HEK293 (cell line): ENCODE results near the gene ZNF862.

Source experiments
- CTCF ChIP-seq: fragments of 450-650 bp; formaldehyde crosslinking; IDR thresholded peaks from 2 replicates; pipeline ENCODE4 v1.5.1; 2016; ENCODE audit warnings: missing biosample characterization, missing genetic modification characterization
- EGR2 ChIP-seq: fragments of 450-650 bp; formaldehyde crosslinking; IDR thresholded peaks from 2 replicates; pipeline ENCODE4 v1.5.1; 2016; ENCODE audit warnings: low read depth, missing biosample characterization, missing genetic modification characterization
- HOXA7 ChIP-seq: sonication (generic); formaldehyde crosslinking; IDR thresholded peaks from 2 replicates; pipeline ENCODE4 v1.8.1; 2022; ENCODE audit warnings: missing genetic modification reagents, borderline replicate concordance
- KLF7 ChIP-seq: fragments of 450-650 bp; formaldehyde crosslinking; IDR thresholded peaks from 2 replicates; pipeline ENCODE4 v1.5.1; 2016; ENCODE audit warnings: missing biosample characterization, missing genetic modification characterization, borderline replicate concordance
- SP7 ChIP-seq: fragments of 450-650 bp; formaldehyde crosslinking; IDR thresholded peaks from 2 replicates; pipeline ENCODE4 v1.5.1; 2016; ENCODE audit warnings: missing biosample characterization, missing genetic modification characterization
- TRIM28 ChIP-seq: IDR thresholded peaks from 2 replicates; pipeline ENCODE4 v1.6.1; 2011; ENCODE audit warnings: low read length, control low read depth, borderline replicate concordance
- YY2 ChIP-seq: fragments of 450-650 bp; formaldehyde crosslinking; IDR thresholded peaks from 2 replicates; pipeline ENCODE4 v1.5.1; 2016; ENCODE audit warnings: missing biosample characterization, missing genetic modification characterization
- ZBTB21 ChIP-seq: fragments of 450-650 bp; formaldehyde crosslinking; IDR thresholded peaks from 2 replicates; pipeline ENCODE4 v1.5.1; 2017; ENCODE audit warnings: missing biosample characterization, missing genetic modification characterization
- ZBTB48 ChIP-seq: fragments of 450-650 bp; formaldehyde crosslinking; IDR thresholded peaks from 2 replicates; pipeline ENCODE4 v1.5.1; 2016; ENCODE audit warnings: missing biosample characterization, missing genetic modification characterization
- ZEB2 ChIP-seq: fragments of 450-650 bp; formaldehyde crosslinking; IDR thresholded peaks from 2 replicates; pipeline ENCODE4 v1.5.1; 2016; ENCODE audit warnings: missing biosample characterization, missing genetic modification characterization
- ZNF138 ChIP-seq: fragments of 450-650 bp; formaldehyde crosslinking; IDR thresholded peaks from 2 replicates; pipeline ENCODE4 v1.5.1; 2016; ENCODE audit warnings: missing biosample characterization, missing genetic modification characterization, borderline replicate concordance
- ZNF16 ChIP-seq: fragments of 450-650 bp; formaldehyde crosslinking; IDR thresholded peaks from 2 replicates; pipeline ENCODE4 v1.5.1; 2016; ENCODE audit warnings: low read depth, missing biosample characterization, missing genetic modification characterization
- ZNF214 ChIP-seq: fragments of 450-650 bp; formaldehyde crosslinking; IDR thresholded peaks from 2 replicates; pipeline ENCODE4 v1.5.1; 2017; ENCODE audit warnings: missing biosample characterization, mild to moderate bottlenecking, missing genetic modification characterization, borderline replicate concordance
- ZNF221 ChIP-seq: fragments of 450-650 bp; formaldehyde crosslinking; IDR thresholded peaks from 2 replicates; pipeline ENCODE4 v1.5.1; 2017; ENCODE audit warnings: missing biosample characterization, missing genetic modification characterization, borderline replicate concordance
- ZNF324 ChIP-seq: fragments of 450-650 bp; formaldehyde crosslinking; IDR thresholded peaks from 2 replicates; pipeline ENCODE4 v1.5.1; 2016; ENCODE audit warnings: missing biosample characterization, missing genetic modification characterization
- ZNF341 ChIP-seq: fragments of 450-650 bp; formaldehyde crosslinking; IDR thresholded peaks from 2 replicates; pipeline ENCODE4; 2016; ENCODE audit warnings: low read depth, missing biosample characterization, missing genetic modification characterization
- ZNF404 ChIP-seq: fragments of 450-650 bp; formaldehyde crosslinking; IDR thresholded peaks from 2 replicates; pipeline ENCODE4 v1.5.1; 2017; ENCODE audit warnings: missing biosample characterization, missing genetic modification characterization
- ZNF544 ChIP-seq: fragments of 450-650 bp; formaldehyde crosslinking; IDR thresholded peaks from 2 replicates; pipeline ENCODE4 v1.5.0; 2017; ENCODE audit warnings: missing biosample characterization, missing genetic modification characterization
- ZNF596 ChIP-seq: fragments of 450-650 bp; IDR thresholded peaks from 2 replicates; pipeline ENCODE4 v1.5.0; 2018; ENCODE audit warnings: missing biosample characterization, mild to moderate bottlenecking, missing genetic modification characterization, moderate library complexity
- ZNF621 ChIP-seq: fragments of 450-650 bp; formaldehyde crosslinking; IDR thresholded peaks from 2 replicates; pipeline ENCODE4 v1.5.1; 2017; ENCODE audit warnings: missing biosample characterization, missing genetic modification characterization
- ZNF624 ChIP-seq: fragments of 450-650 bp; formaldehyde crosslinking; IDR thresholded peaks from 2 replicates; pipeline ENCODE4 v1.5.1; 2017; ENCODE audit warnings: missing biosample characterization, missing genetic modification characterization
- ZNF791 ChIP-seq: fragments of 450-650 bp; formaldehyde crosslinking; IDR thresholded peaks from 2 replicates; pipeline ENCODE4 v1.5.1; 2016; ENCODE audit warnings: missing biosample characterization, missing genetic modification characterization
- ZNF830 ChIP-seq: fragments of 450-650 bp; IDR thresholded peaks from 2 replicates; pipeline ENCODE4 v1.5.0; 2018; ENCODE audit warnings: missing biosample characterization, missing genetic modification characterization, low read depth, mild to moderate bottlenecking, moderate library complexity
- ZSCAN30 ChIP-seq: fragments of 450-650 bp; IDR thresholded peaks from 2 replicates; pipeline ENCODE4 v1.5.1; 2018; ENCODE audit warnings: missing biosample characterization, mild to moderate bottlenecking, missing genetic modification characterization, moderate library complexity
- TF ChIP-seq, protein P1 (sequence below): fragments of 450-650 bp; formaldehyde crosslinking; IDR thresholded peaks from 2 replicates; pipeline ENCODE4 v1.5.1; 2016; ENCODE audit warnings: missing biosample characterization, missing genetic modification characterization
- TF ChIP-seq, protein P2 (sequence below): fragments of 450-650 bp; formaldehyde crosslinking; IDR thresholded peaks from 2 replicates; pipeline ENCODE4 v1.5.1; 2016; ENCODE audit warnings: missing biosample characterization, missing genetic modification characterization, low read depth
- TF ChIP-seq, protein P3 (sequence below): fragments of 450-650 bp; formaldehyde crosslinking; IDR thresholded peaks from 2 replicates; pipeline ENCODE4; 2016; ENCODE audit warnings: missing biosample characterization, missing genetic modification characterization
- TF ChIP-seq, protein P4 (sequence below): fragments of 450-650 bp; formaldehyde crosslinking; IDR thresholded peaks from 2 replicates; pipeline ENCODE4 v1.5.1; 2016; ENCODE audit warnings: missing biosample characterization, missing genetic modification characterization

ZNF862 gene

DNA sequence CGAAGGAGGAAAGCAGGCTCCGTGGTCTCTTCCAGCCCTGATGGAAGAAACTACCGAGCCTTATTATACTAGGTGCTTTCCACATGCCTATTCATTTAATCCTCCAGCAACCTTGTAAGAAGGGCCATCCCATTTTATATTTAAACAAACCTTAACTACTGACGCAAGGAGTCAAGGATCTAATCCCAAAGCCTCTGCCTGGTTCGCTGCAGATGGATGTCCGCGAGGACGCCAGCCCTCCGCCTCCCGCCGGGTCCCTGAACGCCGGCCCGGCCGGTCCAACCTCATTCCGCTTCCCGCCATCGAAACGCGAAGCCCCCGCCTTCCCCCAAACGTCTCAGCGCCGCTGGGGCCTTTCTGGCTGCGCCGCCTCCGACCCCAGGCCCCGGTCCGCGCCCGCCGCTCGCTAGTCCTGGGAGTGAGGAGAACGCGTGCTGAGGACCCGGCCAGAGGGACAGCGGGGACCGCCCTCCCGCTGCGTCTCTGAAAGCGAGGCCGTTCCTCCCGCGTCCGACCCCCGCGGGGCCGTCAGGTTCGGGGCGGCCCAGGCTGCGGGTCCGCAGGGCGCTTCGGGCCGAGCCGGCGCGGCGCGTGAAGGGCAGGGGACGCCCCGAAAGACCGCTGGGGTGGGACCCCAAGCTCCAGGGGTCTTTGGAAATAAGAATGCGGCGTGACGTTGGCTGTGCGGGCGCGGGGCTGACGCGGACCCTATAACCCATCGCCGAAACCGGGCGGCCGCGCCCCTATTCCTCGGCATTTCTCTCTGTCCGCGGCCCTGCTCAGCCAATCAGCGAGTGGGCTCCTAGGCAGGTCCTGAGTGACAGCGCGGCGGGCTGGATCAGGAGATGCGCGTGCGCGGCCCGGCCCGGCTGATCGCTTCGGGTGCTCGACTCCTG, 35.1 kb downstream of the ZNF862 start, which contains the start of gene ATP6V0E2 (continued):
- TF ChIP-seq, protein P1, sequence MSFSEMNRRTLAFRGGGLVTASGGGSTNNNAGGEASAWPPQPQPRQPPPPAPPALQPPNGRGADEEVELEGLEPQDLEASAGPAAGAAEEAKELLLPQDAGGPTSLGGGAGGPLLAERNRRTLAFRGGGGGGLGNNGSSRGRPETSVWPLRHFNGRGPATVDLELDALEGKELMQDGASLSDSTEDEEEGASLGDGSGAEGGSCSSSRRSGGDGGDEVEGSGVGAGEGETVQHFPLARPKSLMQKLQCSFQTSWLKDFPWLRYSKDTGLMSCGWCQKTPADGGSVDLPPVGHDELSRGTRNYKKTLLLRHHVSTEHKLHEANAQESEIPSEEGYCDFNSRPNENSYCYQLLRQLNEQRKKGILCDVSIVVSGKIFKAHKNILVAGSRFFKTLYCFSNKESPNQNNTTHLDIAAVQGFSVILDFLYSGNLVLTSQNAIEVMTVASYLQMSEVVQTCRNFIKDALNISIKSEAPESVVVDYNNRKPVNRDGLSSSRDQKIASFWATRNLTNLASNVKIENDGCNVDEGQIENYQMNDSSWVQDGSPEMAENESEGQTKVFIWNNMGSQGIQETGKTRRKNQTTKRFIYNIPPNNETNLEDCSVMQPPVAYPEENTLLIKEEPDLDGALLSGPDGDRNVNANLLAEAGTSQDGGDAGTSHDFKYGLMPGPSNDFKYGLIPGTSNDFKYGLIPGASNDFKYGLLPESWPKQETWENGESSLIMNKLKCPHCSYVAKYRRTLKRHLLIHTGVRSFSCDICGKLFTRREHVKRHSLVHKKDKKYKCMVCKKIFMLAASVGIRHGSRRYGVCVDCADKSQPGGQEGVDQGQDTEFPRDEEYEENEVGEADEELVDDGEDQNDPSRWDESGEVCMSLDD (tag by site-specific recombination): peak; percentile 80
- TF ChIP-seq ZNF16 (tag by site-specific recombination): no peak
- TF ChIP-seq SP7 (tag by site-specific recombination): peak; percentile 25
- TF ChIP-seq HOXA7 (CRISPR knock-in tag): no peak
- TF ChIP-seq ZNF324 (tag by site-specific recombination): no peak
- no peak for TF ChIP-seq ZNF791 (tag by site-specific recombination)
- peak; percentile 78 for TF ChIP-seq YY2 (tag by site-specific recombination)
- peak; percentile 59 for TF ChIP-seq ZNF341 (tag by site-specific recombination)
- no peak; the same call in 1 of the 2 replicates for TF ChIP-seq ZEB2
- TF ChIP-seq ZBTB21 (tag by site-specific recombination): no peak
- no peak for TF ChIP-seq ZNF544
- TF ChIP-seq, protein P2, sequence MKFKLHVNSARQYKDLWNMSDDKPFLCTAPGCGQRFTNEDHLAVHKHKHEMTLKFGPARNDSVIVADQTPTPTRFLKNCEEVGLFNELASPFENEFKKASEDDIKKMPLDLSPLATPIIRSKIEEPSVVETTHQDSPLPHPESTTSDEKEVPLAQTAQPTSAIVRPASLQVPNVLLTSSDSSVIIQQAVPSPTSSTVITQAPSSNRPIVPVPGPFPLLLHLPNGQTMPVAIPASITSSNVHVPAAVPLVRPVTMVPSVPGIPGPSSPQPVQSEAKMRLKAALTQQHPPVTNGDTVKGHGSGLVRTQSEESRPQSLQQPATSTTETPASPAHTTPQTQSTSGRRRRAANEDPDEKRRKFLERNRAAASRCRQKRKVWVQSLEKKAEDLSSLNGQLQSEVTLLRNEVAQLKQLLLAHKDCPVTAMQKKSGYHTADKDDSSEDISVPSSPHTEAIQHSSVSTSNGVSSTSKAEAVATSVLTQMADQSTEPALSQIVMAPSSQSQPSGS: no peak
- no peak for TF ChIP-seq ZNF214 (tag by site-specific recombination)
- no peak for TF ChIP-seq CTCF (tag by site-specific recombination)
- no peak for TF ChIP-seq ZNF138
- TF ChIP-seq, protein P3, sequence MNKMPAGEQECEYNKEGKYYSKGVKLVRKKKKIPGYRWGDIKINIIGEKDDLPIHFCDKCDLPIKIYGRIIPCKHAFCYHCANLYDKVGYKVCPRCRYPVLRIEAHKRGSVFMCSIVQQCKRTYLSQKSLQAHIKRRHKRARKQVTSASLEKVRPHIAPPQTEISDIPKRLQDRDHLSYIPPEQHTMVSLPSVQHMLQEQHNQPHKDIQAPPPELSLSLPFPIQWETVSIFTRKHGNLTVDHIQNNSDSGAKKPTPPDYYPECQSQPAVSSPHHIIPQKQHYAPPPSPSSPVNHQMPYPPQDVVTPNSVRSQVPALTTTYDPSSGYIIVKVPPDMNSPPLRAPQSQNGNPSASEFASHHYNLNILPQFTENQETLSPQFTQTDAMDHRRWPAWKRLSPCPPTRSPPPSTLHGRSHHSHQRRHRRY: no peak
- TF ChIP-seq, protein P4, sequence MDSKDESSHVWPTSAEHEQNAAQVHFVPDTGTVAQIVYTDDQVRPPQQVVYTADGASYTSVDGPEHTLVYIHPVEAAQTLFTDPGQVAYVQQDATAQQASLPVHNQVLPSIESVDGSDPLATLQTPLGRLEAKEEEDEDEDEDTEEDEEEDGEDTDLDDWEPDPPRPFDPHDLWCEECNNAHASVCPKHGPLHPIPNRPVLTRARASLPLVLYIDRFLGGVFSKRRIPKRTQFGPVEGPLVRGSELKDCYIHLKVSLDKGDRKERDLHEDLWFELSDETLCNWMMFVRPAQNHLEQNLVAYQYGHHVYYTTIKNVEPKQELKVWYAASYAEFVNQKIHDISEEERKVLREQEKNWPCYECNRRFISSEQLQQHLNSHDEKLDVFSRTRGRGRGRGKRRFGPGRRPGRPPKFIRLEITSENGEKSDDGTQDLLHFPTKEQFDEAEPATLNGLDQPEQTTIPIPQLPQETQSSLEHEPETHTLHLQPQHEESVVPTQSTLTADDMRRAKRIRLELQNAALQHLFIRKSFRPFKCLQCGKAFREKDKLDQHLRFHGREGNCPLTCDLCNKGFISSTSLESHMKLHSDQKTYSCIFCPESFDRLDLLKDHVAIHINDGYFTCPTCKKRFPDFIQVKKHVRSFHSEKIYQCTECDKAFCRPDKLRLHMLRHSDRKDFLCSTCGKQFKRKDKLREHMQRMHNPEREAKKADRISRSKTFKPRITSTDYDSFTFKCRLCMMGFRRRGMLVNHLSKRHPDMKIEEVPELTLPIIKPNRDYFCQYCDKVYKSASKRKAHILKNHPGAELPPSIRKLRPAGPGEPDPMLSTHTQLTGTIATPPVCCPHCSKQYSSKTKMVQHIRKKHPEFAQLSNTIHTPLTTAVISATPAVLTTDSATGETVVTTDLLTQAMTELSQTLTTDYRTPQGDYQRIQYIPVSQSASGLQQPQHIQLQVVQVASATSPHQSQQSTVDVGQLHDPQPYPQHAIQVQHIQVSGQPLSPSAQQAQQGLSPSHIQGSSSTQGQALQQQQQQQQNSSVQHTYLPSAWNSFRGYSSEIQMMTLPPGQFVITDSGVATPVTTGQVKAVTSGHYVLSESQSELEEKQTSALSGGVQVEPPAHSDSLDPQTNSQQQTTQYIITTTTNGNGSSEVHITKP (tag by site-specific recombination): peak; percentile 98
- TF ChIP-seq ZNF404 (tag by site-specific recombination): no peak
- no peak for TF ChIP-seq ZNF221 (tag by site-specific recombination)
- no peak for TF ChIP-seq TRIM28
- TF ChIP-seq ZNF624 (tag by site-specific recombination): no peak
- peak; percentile 70 for TF ChIP-seq ZBTB48
- no peak for TF ChIP-seq EGR2 (tag by site-specific recombination)
- TF ChIP-seq ZSCAN30 (tag by site-specific recombination): peak; percentile 88
- no peak for TF ChIP-seq ZNF830 (tag by site-specific recombination)
- TF ChIP-seq ZNF621: no peak
- no peak for TF ChIP-seq KLF7 (tag by site-specific recombination)
- peak; percentile 67 for TF ChIP-seq ZNF596 (tag by site-specific recombination)
